GM10847 (cell line): ENCODE measurements around the gene XRCC2.

Experiments used
- POLR2A ChIP-seq: IDR thresholded peaks from 2 replicates; pipeline ENCODE4 v1.6.1; 2011; ENCODE audit not compliant: insufficient read length; ENCODE audit errors: extremely low read depth

The XRCC2 gene

DNA sequence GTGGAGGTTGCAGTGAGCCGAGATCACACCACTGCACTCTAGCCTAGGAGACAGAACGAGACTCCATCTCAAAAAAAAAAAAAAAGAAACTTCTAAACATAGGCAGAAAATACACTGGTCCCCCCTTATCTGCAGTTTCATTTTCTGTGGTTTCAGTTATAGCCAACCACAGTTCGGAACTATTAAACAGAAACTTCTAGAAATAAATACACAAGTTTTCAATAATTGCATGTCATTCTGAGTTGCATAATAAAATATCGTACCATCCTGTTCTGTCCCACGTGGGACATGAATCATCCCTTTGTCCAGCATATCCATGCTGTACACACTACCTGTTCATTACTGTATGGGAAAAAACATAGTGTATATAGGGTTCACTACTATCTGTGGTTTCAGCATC, 8.0 kb downstream of the XRCC2 start:
- no peak for TF ChIP-seq POLR2A

DNA sequence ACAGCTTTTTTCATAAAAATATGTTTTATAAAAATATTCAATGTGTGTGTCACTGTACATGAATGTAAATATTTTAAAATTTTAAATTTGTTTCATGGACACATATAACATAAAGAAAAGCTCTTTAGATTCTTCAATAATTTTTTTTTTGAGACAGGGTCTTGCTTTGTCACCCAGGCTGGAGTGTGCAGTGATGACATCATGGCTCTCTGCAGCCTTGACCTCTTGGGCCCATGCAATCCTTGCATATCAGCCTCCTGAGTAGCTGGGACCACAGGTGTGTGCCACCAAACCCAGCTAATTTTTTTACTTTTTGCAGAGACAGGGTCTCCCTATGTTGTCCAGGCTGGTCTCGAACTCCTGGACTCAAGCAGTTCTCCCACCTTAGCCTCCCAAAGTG, 9.9 kb downstream of the XRCC2 start:
- TF ChIP-seq POLR2A: no peak

DNA sequence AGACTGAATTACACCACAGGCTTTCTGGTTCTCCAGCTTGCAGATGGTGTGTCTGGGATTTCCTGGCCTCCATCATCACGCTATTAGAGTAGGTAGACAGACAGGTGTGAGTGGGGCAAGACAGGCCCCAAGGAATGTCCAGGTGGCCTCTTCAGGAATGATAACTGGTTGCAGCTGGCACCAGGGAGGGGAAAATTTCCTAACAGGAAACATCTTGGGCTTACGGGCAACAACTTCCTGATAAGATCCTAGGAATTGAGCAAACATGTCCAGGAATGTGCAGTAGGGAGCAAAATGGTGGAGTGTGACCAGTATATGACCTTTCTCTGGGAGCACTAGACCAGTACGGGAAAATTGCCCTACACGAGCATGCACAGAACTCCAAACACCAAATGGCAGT, 11.3 kb downstream of the XRCC2 start:
- no peak for TF ChIP-seq POLR2A

DNA sequence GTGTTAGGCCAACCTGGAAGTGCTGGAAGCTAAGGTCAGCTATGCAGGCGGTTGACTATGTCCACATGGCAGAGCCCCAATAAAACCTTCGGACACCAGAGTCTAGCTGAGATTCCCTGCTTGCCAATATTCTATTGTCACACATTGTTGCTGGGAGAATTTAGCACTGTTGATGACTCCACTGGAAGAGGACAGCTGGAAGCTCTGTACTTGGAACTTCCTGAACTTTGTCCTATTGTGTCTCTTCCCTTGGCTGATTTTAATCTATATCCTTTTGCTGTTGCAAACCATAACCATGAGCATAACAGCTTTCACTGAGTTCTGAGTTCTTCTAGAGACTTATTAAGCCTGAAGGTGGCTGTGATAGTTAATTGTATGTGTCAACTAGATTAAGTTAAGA, 12.0 kb downstream of the XRCC2 start:
- no peak for TF ChIP-seq POLR2A

DNA sequence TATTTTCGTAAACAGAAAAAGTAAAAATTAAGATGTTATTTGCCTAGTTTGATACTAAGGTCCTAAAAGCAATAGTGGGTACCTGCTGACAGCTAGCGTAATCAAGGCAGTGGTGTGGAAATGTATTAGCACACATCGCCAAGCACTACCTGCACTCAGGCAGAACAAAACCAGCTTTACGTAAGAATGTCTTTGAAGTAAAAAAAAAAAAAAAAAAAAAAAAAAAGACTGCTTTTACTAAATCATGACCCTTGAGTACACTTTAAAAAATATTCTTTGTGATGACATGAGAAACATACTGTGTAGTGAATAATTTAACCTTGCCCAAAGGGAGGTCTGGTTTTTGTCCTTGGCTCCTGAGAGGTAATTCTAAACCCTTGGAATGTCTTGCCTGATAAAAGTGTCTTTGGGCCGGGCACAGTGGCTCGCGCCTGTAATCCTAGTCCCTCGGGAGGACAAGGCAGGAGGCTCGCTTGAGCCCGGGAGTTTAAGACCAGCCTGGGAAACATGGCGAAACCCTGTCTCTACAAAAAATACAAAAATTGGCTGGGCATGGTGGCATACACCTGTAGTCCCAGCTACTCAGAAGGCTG, 12.7 kb downstream of the XRCC2 start:
- no peak for TF ChIP-seq POLR2A

DNA sequence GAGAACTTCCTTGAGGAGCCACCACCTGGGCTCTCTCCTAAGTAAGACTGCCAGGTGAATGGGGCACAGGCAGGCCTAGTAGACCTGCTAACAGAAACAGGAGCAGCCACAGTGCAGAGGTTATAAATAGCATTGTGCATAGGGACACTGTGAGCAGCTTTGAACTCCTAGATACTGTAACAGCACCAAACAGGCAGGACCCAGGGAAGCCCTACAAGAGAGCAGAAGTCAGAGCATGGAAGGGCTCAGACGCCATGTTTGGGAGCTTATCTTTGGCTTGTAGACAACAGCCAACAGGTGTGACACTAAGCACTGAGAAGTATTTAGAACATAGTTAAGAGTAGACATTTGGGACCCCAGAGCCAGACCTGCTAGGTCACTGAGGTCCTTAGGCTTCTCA, 14.5 kb downstream of the XRCC2 start:
- no peak for TF ChIP-seq POLR2A

DNA sequence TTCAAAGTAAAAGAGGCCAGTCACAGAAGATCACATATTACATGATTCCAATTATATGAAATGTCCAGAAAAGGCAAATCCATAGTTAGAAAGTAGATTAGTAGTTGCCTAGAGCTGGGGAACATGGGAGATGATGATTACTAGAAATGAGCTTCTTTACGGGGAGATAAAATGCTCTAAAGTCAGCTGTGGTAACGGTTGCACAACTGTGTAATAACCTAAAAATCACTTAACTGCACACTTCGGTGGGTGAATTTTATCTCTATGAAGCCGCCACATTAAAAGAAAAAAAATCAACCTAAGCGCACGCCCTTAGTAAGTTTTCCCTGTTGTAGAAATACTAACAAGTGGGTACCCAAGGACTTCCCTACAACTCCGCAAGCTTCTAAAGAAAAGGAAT, 15.9 kb downstream of the XRCC2 start:
- TF ChIP-seq POLR2A: no peak

DNA sequence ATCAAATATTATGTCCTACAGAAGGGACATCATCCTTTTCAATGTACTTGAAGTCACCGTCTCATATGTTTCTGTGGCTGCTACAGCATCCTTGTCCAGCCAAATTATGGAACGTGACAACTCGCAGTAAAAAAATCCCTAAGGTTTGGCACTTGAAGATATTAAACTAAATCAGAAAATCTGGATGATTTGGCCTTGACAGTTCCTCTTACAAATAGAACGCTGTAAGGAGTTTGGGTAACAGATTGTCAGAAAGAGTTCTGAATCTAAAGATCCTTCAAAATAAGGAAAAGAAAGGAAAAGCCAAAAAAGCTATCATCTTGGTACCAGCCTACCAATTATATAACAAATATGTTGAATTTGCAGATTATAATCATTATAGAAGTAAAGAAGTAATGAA, 21.0 kb downstream of the XRCC2 start:
- TF ChIP-seq POLR2A: no peak

DNA sequence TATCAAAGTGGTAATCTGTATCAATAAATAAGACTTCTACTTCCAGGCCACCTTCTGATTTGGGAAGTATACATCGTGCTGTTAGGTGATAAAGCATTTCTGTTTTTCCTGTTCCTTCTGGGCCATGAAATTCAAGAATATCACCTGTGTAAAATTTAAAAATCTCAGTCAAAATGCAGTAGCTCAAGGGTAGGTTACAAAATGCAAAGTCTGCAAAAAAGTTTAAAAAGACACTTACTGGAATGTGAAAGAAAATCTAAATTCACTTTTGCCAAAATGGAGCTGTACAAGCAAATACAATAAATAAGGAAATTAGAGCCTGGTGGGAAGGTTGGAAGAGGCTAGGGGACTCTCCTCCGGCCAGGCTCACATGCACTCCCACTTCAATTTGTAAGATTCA, 26.7 kb downstream of the XRCC2 start:
- no peak for TF ChIP-seq POLR2A

DNA sequence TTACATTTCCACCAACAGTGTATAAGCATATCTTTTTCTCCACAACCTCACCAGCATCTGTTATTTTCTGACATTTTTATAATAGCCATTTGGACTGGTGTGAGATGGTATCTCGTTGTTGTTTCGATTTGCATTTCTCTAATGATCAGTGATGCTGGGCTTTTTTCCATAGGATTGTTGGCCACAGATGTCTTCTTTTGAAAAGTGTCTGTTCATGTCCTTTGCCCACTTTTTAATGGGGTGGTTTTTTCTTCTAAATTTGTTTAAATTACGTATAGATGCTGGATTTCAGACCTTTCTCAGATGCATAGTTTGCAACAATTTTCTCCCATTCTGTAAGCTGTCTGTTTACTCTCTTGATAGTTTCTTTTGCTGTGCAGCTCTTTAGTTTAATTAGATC, 28.9 kb downstream of the XRCC2 start:
- TF ChIP-seq POLR2A: no peak

DNA sequence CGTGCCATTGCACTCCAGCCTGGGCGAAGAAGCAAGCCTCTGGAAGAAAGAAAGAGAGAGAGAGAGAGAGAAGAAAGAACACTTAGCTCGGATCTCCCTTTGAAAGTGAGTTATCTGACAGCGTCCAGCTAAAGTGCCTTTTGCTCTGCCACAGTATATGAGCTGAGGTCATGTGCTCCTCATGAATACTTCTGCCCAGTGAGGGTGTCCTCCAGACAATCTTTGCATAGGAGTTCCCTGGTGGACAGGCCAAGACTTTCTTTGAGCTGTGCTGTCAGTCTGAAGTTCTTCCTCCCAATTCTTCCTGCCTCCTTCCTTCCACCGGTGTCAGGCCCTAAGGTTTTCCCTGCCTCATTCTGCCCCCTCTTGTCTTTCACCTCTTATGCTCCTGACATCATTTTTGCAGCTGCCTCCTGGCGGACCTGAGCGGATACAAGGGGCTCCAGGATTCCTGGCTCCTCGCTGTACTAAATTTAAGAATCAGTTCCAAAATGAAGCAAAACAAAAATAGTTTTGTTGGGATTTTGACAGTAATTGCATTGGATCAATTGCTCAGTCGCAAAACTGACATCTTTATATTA, 31.9 kb downstream of the XRCC2 start:
- no peak for TF ChIP-seq POLR2A

DNA sequence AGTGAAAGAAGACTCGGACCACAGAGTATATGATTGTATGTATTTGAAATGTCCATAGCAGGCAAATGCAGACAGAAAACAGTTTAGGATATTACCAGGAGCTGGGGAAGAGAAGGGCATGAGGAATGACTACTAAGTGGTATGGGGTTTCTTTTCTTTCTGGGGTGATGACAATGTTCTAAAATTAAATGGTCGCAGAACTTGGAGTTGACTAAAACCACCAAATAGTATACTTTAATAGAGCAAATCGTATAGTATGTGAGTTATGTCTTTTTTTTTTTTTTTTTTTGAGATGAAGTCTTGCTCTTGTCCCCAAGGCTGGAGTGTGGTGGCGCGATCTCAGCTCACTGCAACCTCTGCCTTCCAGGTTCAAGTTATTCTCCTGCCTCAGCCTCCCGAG, 34.6 kb downstream of the XRCC2 start:
- TF ChIP-seq POLR2A: no peak

DNA sequence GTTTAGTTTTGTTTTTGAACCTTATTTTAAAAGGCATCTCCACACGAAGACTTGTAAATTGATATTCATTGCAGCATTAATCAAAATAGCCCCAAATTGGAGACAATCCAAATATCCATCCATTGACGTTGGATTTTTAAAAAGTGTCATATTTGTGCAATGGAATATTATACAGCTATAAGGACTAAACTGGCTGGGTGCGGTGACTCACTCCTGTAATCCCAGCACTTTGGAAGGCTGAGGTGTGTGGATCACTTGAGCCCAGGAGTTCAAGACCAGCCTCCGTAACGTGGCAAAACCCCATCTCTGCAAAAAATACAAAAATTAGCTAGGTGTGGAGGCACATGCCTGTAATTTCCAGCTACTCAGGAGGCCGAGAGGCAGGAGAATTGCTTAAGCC, 35.1 kb downstream of the XRCC2 start:
- no peak for TF ChIP-seq POLR2A

DNA sequence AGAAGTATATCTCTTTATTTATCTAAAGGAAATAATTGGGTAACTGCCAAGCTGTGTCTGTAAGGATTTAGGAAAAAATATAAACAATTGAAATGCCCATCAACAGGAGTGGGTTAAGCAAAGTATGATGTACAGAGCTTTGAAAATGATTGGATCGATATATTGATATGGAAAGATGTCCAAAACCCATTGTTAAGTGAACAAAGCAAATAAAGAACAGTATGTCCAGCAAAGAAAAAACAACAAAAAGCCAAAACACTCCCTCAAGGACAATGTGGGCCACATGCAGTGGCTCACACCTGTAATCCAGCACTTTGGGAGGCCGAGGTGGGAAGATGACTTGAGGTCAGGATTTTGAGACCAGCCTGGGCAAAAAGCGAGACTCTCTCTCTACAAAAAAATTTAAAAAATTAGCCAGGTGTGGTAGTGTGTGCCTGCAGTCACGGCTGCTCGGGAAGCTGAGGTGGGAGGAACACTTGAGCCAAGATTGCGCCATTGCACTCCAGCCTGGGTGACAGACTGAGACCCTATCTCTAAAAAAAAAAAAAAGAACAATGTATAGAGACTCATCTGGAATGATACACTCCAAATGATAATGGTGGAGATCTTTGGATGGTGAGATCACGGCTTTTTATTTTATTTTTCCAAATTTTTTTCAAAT, 37.9 kb downstream of the XRCC2 start:
- TF ChIP-seq POLR2A: no peak

DNA sequence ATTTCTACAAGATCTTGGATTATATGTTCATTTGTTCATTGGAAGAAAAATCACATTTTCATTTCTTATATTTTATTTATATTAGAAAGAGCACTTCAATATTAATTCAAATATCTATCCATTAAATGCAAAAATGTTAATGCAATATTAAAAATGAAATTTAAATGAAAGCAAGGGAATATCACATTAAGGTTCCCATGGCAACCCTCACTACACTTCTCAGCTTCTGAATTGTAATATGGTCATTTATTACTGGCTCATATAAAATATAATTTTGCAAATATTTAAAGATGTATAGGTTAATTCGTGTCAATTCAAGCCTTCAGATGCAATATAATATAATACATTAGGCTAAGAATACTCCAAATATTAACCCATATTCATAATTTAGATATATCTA, 38.8 kb downstream of the XRCC2 start:
- TF ChIP-seq POLR2A: no peak

DNA sequence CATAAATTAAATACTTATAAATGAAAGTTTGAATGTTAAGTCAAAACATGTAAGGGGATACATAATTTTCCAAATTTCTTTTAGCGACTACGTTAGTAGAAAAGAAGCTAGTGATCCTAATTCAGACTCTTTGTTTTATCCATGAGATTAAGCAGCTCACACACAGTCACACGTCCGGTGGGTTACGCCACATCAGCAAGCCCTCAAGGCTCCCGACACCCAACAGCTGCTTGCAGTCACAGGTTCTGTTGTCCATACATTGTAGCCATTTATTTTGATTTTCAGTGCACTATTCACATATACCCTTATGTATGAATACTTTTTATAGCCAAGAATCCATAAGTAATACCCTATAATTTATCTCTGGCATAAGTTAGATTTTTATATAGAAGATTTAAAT, 39.5 kb downstream of the XRCC2 start:
- no peak for TF ChIP-seq POLR2A

DNA sequence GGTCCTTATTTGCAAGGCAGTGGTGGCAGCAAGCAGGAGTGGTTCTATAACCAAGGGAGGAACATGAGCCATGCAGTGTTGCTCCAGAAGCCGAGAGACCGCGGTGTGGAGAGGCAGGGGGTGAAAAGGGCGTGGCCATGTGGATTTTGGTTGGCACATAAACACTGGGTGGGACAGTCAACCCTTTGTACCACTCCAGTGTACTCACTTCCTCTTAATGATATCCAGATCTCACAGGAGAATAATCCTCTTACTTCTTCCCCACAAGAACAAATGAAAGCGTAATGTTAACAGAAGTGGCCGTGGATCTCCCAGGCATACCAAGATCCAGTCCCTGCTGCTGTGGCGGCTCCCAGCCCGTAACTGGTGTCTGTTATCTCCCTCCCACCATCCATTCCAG, 42.4 kb downstream of the XRCC2 start:
- TF ChIP-seq POLR2A: no peak
